OCI-LY3 (cell line): ENCODE results near the gene ARHGAP26.

ENCODE experiments used
- H2AFZ ChIP-seq: fragments of 200-600, 300-600 bp; shearing (Covaris generic); 2 replicates; pipeline ENCODE4 v1.6.0; 2014; ENCODE audit warnings: antibody characterized with exemption, low read depth, low read length
- H3K27ac ChIP-seq: fragments of 200-600, 300-600 bp; sonication (generic); 2 replicates; pipeline ENCODE4 v1.5.1; 2014; ENCODE audit warnings: mild to moderate bottlenecking, low read length, moderate library complexity, mixed read lengths
- H3K27me3 ChIP-seq: fragments of 200-600, 300-600 bp; sonication (generic); 2 replicates; pipeline ENCODE4 v1.6.1; 2014; ENCODE audit warnings: low read depth, low read length, mixed read lengths
- H3K36me3 ChIP-seq: fragments of 200-600, 300-600 bp; sonication (generic); replicated peaks from 2 replicates; pipeline ENCODE3; 2014; ENCODE audit warnings: low read depth, low read length, mixed read lengths
- H3K4me1 ChIP-seq: fragments of 300-600, 200-600 bp; sonication (generic); 2 replicates; pipeline ENCODE4 v1.6.1; 2014; ENCODE audit warnings: low read length, mixed read lengths
- H3K4me2 ChIP-seq: fragments of 200-600, 300-600 bp; sonication (generic); 2 replicates; pipeline ENCODE4 v1.6.1; 2014; ENCODE audit warnings: low read length, mixed read lengths
- H3K4me3 ChIP-seq: fragments of 300-600, 200-600 bp; sonication (generic); 2 replicates; pipeline ENCODE4 v1.5.1; 2014; ENCODE audit warnings: antibody characterized with exemption, mild to moderate bottlenecking, low read length, moderate library complexity
- H3K79me2 ChIP-seq: fragments of 300-600, 200-600 bp; shearing (Covaris generic); 2 replicates; pipeline ENCODE4 v1.6.1; 2014; ENCODE audit warnings: mild to moderate bottlenecking, low read length, mixed read lengths
- H3K9ac ChIP-seq: fragments of 300-600, 200-600 bp; shearing (Covaris generic); 2 replicates; pipeline ENCODE4 v1.6.0; 2014; ENCODE audit warnings: mild to moderate bottlenecking, low read length, moderate library complexity
- H3K9me3 ChIP-seq: fragments of 200-600, 300-600 bp; shearing (Covaris generic); 2 replicates; pipeline ENCODE4 v1.6.1; 2014; ENCODE audit warnings: low read length, mixed read lengths; ENCODE audit not compliant: insufficient read depth
- H4K20me1 ChIP-seq: fragments of 200-600, 300-600 bp; sonication (generic); 2 replicates; pipeline ENCODE4 v1.6.1; 2016; ENCODE audit warnings: low read length, mixed read lengths; ENCODE audit not compliant: insufficient read depth
- EZH2phosphoT487 ChIP-seq: fragments of 200-600 bp; shearing (Covaris generic); IDR thresholded peaks from 2 replicates; pipeline ENCODE4 v1.6.1; 2018; ENCODE audit warnings: antibody characterized with exemption, mixed run types, low read depth
- TF ChIP-seq, protein P1 (sequence below): fragments of 200-600, 300-600 bp; sonication (generic); IDR thresholded peaks from 2 replicates; pipeline ENCODE4 v1.5.1; 2014; ENCODE audit warnings: antibody characterized with exemption, low read length, low read depth

The ARHGAP26 gene

DNA sequence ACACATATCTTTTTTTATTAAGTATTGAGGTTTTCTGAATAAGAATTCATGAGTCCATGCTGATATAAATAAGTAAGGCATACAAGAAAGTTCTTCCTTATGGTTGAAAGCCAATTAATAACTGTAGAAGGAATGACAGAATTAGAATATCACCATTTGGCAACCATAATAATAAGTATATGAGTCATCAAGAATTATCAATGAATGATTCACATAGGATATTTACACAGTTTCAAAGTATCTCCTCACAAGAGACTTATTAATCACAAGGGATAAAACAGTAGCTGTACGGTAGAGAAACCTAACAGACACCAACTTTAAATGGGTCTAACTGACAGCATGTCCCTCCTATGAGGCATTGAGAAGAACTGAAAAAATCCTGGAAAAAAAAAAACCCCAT lies 471.7 kb downstream of the ARHGAP26 start:
- Histone ChIP-seq H3K27me3 (no peaks in the 10 kb centered on the region), H3K9ac (no peak overlapping the region), H3K79me2 (no peaks in the 10 kb centered on the region), H2AFZ (no peak overlapping the region), H3K27ac (no peak overlapping the region), H3K36me3 (no peaks in the 10 kb centered on the region), H3K4me1 (no peaks in the 10 kb centered on the region), H3K4me2 (no peak overlapping the region), H3K9me3 (no peaks in the 10 kb centered on the region), H4K20me1 (no peaks in the 10 kb centered on the region), H3K4me3 (no peak overlapping the region)
- no peak for TF ChIP-seq EZH2phosphoT487
- TF ChIP-seq, protein P1, sequence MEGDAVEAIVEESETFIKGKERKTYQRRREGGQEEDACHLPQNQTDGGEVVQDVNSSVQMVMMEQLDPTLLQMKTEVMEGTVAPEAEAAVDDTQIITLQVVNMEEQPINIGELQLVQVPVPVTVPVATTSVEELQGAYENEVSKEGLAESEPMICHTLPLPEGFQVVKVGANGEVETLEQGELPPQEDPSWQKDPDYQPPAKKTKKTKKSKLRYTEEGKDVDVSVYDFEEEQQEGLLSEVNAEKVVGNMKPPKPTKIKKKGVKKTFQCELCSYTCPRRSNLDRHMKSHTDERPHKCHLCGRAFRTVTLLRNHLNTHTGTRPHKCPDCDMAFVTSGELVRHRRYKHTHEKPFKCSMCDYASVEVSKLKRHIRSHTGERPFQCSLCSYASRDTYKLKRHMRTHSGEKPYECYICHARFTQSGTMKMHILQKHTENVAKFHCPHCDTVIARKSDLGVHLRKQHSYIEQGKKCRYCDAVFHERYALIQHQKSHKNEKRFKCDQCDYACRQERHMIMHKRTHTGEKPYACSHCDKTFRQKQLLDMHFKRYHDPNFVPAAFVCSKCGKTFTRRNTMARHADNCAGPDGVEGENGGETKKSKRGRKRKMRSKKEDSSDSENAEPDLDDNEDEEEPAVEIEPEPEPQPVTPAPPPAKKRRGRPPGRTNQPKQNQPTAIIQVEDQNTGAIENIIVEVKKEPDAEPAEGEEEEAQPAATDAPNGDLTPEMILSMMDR: no peak

DNA sequence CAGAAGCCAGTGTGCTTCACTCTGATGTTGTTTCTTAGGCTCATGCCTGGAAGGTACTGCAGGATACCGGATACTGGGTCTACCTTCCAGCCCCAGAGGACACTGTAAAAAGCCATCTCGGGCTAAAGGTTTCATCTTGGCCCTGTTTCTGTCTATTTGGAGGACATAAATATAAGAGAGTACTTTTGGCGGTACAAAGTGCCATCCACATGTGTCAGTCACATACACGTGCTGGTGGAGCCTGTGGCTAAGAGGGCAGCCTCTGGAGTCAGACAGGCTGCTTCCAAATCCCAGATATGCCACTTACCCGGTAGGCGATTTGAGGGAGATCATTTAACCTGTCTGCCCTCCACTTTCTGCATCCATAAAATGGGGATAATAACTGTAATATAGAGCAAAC lies 472.9 kb downstream of the ARHGAP26 start:
- Histone ChIP-seq H3K9me3 (no peaks in the 10 kb centered on the region), H3K4me2 (no peak overlapping the region), H3K27ac (no peak overlapping the region), H3K27me3 (no peaks in the 10 kb centered on the region), H3K4me3 (no peak overlapping the region), H3K4me1 (no peaks in the 10 kb centered on the region), H2AFZ (no peak overlapping the region), H3K9ac (no peak overlapping the region), H3K36me3 (no peaks in the 10 kb centered on the region), H3K79me2 (no peaks in the 10 kb centered on the region), H4K20me1 (no peaks in the 10 kb centered on the region)
- no peak for TF ChIP-seq EZH2phosphoT487
- TF ChIP-seq, protein P1: no peak

DNA sequence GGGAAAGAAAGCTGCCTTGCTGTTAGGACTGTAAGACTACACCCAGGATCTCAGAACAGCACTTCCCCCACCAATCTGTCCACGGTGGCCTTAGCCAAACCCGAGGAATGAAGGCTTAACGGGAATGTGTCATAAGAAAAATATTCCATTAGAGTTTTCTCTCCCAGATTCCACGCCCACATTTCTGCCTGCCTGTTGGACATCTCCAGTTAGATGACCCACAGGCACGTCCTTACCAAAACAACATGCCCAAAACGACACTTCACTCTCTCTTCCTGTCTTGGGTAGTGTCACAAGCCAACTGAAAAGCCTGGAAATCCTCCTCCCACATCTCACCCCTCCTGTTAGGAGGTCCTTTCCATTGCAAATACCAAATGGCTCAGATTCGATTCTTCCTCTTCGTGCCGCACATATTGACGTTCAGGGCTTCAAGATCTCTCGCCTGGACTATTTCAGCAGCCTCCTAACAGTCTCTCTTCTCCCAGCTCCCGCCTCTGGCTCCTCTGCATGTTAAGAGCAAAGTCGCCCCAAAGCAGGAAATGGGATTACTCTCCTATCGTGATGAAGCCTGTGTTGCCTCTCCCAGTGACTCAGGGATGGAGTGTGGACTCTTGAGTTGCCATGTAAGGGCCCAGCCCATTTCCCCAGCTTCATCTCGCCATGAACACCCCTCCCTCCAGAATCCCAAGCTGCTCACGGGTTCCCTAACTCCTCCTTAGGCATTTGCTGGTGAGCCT lies 474.0 kb downstream of the ARHGAP26 start:
- no peaks in the 10 kb centered on the region for H3K79me2 ChIP-seq
- no peaks in the 10 kb centered on the region for H3K4me1 ChIP-seq
- H2AFZ ChIP-seq: no peak overlapping the region
- no peak overlapping the region for H3K9ac ChIP-seq
- H3K27ac ChIP-seq: no peak overlapping the region
- H3K4me2 ChIP-seq: no peak overlapping the region
- TF ChIP-seq EZH2phosphoT487: no peak
- TF ChIP-seq, protein P1: no peak
- H3K4me3 ChIP-seq: no peak overlapping the region
- H4K20me1 ChIP-seq: no peaks in the 10 kb centered on the region
- no peaks in the 10 kb centered on the region for H3K9me3 ChIP-seq
- H3K36me3 ChIP-seq: no peaks in the 10 kb centered on the region
- no peaks in the 10 kb centered on the region for H3K27me3 ChIP-seq

DNA sequence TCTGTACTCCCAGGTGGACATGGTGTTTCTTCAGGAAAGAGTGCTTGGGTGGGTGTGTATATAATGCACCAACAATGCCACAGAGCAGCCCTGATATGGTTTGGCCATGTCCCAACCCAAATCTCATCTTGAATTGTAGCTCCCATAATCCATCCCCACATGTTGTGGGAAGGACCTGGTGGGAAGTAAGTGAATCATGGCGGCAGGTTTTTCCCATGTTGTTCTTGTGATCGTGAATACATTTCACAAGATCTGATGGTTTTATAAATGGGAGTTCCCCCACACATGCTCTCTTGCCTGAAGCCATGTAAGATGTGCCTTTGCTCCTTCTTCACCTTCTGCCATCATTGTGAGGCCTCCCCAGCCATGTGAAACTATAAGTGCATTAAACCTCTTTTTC lies 474.8 kb downstream of the ARHGAP26 start:
- Histone ChIP-seq H3K4me1 (no peaks in the 10 kb centered on the region), H3K4me3 (no peak overlapping the region), H2AFZ (no peak overlapping the region), H3K4me2 (no peak overlapping the region), H3K27me3 (no peaks in the 10 kb centered on the region), H4K20me1 (no peaks in the 10 kb centered on the region), H3K79me2 (no peaks in the 10 kb centered on the region), H3K9ac (no peak overlapping the region), H3K9me3 (no peaks in the 10 kb centered on the region), H3K36me3 (no peaks in the 10 kb centered on the region), H3K27ac (no peak overlapping the region)
- TF ChIP-seq, protein P1: no peak
- no peak for TF ChIP-seq EZH2phosphoT487
